HUDEP-2 (cell line): ENCODE measurements around the gene ANGPT4.

ENCODE experiments used
- DNase-seq, 76 experiments: peaks; one replicate each; lab custom pipeline; 2025; ENCODE audit not compliant: unreplicated experiment in 76 of 76; lab: John Stamatoyannopoulos, UW

Gene ANGPT4

DNA sequence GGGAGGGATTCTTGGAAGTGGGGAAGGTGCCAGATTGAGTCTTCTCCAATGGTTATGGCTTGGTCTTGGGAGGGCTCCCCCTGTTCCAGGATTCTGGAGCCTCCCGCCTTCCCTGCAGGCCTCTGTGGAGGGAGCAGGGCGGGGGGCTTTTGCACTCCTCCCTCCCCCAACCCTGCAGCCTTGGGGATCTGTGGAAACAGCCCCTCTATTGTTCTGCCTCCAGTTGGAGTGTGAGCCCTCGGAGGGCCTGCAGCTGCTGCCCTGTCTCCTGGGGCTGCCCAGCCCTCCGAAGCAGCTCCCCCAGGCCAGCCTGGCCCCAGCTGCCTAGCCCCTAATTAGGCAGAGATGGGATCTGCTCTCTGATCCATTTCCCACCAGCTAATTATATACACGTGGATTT is 67.9 kb downstream of the ANGPT4 start:
- DNase-seq, result no peak

DNA sequence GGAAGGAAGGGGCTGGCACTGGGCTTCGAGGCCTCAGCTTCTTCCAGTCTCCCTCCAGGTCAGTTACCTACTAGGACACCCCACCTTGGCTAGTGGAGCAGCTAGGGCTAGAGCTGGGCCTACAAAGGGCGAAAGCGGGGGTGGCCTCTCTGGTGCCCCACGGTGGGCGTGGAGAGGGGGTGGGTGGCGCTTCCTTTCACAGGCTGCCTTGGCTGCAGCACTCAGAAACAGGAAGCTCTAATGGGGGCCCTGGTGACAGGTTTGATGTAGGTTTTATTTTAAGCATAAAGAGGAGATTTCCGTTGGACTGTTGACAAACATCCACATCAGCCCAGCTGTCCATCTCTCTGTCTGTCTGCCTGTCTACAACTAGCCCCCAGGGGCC is 69.2 kb downstream of the ANGPT4 start:
- peak in 26 of 76 experiments; percentile 6 to 61 (median 30) for DNase-seq

DNA sequence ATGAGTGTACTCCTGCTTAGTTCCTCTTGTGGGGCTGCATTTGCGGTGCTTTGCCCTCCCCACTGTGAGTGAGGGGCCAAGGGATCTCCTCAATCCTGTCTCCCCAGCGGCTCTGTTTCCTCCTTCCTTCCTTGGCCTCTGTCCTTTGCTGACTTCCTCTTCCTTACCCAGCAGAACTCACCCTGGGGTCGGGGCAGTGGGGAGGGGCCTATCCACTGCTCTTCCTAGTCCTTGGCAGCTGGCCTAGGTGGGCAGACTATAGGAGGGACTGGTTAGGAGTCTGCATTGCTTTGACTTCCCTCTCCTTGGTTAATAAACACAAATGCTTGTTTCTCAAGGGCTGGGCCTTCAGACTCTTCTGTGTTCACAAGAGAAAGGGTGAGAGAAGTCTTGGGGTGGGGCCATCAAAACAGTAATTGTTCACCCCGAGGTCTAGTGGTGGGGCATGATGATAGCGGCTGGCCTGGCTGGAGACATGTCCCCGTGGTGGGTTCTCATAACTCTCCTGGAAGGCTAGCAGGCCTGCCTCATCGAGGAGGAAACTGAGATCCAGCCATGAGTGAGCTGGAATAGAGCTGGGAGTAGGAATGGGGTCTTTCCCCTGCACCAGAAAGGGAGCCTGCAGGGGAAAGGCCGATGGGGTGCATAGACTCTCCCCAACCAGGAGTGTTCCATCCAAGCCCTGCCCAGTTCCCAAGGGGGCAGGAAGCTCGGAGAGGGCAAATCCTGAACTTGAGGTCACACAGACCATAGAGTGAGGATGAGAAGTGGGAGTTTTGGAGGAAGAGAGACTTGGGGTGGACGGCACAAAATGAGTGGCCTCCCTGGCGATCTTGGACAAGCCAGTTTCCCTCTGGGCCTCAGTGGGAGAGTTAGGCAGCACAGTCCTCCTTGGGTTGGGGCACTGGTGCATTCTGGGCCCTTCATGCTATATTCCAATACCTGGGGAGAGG is 69.9 kb downstream of the ANGPT4 start:
- DNase-seq, result peak in 15 of 76 experiments; percentile 6 to 42 (median 19)

DNA sequence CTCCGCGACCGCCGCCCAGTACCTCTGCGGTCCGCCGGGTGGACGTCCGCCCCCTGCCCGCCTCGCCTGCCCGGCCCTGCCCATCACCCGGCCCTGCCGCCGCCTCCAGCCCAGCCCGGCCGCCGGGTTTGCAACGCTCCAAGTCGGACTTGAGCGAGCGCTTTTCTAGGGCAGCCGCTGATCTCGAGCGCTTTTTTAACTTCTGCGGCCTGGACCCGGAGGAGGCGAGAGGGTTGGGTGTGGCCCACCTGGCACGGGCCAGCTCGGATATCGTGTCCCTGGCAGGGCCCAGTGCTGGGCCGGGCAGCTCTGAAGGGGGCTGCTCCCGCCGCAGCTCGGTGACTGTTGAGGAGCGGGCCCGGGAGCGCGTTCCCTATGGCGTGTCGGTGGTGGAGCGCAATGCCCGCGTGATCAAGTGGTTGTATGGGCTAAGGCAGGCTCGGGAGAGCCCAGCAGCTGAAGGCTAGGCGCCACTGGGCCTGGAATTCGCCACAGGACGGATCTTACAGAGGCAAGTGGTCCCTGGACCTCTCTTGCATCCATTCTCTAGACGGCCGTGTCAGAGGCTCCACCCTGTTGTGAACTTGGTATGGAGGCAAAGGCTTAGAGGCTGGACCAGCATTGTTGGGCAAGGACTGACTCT is 70.8 kb downstream of the ANGPT4 start:
- DNase-seq, result peak in 37 of 76 experiments; percentile 4 to 50 (median 25)

DNA sequence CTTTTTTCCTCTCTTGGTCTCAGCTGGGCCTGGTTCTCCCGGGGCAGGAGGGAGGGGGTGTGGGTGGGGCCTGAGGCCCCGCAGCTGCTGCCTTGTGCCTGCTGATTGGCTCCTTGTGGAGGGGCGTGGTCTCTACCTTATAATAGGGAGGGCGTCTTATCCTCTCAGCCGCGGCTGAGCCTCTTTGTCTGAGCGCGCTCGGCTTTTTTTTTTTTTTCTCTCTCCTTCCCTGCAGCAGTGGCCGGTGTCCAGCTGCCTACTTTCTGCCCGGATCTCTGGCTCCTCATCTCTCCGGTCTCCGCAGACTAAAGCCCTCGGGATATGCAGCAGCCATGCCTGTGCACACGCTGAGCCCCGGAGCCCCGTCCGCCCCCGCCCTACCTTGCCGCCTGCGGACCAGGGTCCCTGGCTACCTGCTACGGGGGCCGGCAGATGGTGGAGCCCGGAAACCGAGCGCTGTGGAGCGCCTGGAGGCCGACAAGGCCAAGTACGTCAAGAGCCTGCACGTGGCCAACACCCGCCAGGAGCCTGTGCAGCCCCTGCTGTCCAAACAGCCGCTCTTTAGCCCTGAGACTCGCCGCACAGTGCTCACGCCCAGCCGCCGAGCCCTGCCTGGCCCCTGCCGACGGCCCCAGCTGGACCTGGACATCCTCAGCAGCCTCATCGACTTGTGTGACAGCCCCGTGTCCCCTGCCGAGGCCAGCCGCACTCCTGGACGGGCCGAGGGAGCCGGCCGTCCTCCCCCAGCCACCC is 71.5 kb downstream of the ANGPT4 start:
- DNase-seq, result peak in 74 of 76 experiments; percentile 36 to 98 (median 86)

DNA sequence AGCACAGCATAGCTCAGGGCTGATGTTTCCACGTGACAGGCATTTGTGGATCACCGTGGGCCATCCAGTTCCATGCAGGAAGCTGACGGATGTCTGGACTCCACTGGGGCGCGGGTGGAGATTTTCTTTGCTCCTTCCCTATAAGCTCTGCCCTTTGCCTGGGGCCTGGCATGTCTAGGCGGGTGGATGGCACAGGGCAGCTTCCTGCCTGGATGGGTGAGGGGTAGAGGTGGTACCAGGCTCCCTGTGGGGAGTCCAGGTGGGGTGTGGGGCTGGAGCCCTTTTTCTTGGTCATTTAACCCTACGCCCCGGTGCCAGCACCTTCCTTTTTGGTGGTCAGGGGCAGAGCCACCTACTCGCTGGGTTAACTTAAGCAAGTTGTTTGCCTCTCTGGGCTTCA is 72.2 kb downstream of the ANGPT4 start:
- no peak for DNase-seq

DNA sequence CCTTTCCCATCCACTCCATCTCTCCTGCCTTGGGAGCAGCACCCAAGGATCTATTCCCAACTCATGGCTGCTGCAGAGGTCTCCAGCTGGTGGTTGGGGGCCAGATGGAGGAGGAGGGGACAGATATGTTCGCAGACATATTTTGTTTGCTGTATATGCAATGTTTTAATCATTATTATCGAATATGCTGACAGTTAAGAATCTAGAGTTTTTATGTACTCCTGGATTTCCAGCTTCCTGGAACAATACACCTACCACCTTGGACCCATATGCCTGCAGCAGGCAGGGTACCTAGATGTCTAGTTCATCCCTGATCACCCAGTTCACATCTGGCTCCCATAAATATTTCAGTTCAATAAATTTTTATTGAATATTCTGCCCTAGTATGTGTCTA is 73.6 kb downstream of the ANGPT4 start:
- DNase-seq, result no peak

DNA sequence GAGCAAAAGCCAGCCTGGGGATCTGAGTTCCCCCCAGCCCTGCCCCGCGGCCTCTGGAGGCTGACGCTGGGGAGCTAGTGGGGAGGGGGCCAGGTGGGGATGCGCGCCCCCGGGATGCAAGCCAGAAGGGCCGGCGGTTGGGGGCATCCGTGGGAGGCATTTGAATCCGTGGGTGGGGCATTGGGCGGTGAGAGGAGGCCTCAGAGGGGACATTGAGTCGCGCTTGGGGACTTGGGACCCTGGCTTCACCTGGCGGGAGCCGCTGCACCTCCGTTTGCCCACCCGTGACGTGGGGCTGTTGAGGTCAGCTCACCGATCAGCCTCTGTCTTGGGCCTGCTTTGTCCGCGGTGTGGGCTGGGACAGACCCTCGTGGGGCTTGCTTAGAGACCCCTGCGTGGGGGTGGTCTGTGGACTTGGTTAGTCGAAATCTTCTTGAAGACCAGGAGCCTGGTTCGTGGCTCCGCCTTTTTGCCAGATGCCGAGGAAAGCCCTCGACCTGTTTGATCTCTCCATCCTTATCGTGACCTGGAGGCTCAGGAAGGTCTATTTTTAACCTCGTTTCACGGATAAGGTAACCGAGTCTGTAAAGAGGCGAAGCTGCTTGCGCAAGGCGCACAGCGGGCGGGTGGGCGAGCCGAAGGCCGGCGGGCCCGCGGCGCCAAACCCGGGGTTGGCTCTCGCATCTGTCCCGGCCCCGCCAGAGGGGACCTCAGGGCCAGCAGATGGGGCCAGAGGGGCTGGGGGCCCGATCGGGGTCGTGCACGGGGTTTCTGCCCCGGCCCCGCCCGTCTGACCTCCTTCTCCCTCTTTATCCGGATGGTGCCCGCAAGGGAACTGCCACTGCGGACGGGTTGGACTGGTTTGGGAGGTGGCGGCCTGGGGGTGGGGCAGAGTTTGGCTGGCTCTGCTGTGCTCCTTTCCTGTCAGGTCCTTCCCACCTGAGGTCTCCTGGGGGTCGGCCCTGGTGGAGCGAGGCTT is 74.3 kb downstream of the ANGPT4 start:
- no peak for DNase-seq

DNA sequence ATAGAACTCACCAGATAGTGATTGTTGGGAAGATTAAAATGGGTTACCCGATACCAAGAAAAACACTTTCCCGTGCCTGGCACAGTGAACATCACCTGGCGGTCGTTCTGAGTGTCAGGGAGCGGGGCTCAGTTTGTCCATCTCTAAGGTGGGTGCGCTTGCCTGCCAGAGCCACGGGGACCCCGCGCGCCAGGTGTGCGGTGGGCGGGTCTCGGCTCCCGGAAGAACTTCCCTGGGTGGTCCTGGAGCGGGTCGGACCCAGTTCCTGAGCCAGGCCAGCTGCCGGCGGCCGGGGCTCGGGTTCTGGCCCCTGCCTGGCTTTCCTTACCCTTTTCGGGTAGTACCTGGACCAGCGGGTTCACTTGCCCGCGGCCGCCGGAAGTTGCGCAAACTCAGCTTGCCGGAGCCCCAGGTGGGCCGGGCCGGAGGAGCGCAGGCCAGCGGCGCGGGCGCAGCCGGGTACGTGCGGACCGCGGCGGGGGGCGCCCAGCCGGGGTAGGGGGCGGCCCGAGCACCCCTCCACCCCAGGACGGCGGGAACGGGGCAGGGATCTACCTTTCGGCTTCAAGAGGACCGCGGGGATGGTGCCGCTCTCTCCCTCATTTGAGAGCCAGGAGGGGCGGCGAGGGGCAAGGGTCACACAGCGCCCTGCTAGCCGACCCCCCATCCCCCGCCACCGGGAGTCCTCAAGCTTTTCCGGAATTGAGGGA is 75.1 kb downstream of the ANGPT4 start:
- DNase-seq, result no peak

DNA sequence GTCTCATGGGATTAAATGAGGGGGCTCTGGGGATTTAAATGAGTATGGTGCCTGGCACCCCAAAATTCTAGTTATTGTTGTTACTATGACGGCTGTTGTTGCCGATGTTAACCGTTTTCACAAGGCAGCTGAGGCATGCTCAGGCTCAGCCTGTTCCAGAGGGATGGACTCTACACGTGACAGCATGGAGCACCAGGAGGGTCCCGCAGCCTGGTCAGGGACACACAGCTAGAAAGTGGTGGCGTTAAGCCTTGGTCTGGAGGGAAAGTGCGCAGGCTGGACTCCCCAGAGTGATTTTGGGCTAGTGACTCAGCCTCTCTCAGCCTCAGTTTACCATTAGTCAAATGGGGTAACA is 75.7 kb downstream of the ANGPT4 start:
- DNase-seq, result no peak

DNA sequence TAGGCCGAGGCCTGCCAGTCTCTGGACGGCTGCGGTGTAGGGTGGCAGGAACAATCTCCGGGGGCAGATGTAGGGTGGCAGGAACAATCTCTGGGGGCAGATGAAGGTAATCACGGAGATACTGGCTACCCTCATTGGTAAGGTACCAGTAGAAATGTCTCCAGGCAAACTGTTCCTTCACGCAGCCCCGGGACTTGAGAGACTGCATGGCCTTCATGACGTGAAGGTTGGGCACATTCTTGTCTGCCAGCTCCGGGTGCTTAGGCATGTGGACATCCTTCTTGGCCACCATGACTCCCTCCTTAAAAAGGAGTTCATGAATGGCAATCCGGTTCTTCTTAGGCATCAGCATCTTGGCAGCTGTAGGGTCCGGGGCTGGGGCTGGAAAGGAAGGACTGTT is 76.5 kb downstream of the ANGPT4 start:
- DNase-seq, result no peak

DNA sequence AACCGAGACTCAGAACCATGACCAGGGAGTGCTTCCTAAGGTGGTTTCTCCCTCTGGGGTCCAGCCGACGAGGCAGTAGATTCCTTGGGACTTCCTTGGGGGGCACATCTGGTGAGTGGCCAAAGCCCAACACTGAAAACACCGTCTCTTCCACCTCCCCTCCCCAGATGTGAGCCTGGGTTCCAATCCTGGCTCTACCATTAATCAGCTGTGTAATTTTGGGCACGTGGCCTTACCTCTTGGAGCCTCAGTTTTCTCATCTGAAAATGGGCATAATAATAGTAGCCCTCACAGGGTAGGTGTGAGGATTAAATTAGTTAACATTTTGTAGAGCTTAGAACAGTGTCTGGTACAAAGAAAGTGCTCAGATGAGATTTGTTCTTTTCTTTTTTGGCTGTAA is 77.1 kb downstream of the ANGPT4 start:
- DNase-seq, result no peak

DNA sequence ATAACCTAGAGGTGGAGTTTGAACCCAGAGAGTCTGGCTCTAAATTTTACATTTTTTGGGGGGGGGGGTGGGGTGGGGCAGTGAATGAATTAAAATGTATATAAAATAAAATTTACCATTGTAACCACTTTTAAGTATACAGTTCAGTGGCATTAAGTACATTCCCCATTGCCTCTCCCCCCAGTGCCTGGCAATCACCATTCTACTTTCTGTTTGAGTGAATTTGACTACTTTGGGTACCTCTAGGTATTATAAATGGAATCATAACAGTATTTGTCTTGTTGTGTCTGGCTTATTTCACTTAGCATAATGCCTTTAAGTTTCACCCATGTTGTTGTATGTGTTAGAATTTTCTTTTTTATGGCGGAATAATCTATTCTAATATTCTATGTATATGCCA is 79.9 kb downstream of the ANGPT4 start:
- DNase-seq, result no peak

DNA sequence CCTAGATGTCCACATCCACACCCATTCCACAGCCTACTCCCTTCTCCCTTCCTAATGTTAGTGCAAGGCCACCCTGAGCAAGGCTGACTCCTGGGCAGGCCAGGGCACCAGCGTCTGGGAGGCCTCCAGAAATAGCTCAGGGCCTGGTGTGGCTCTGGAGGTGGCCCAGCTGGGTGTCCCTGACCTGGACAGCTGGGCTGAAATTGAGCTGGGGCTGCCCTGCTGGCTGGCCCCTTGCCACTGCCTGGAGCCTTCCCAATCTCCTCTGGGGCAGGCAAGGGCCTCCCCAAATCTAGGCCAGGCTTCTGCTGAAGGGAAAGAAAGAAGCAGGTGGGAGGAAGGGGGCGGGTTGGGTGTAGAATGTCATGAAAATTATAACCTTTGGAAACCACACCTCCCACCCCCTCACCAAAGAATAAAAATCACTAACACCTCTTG is 80.5 kb downstream of the ANGPT4 start:
- peak in 34 of 76 experiments; percentile 5 to 60 (median 32) for DNase-seq

DNA sequence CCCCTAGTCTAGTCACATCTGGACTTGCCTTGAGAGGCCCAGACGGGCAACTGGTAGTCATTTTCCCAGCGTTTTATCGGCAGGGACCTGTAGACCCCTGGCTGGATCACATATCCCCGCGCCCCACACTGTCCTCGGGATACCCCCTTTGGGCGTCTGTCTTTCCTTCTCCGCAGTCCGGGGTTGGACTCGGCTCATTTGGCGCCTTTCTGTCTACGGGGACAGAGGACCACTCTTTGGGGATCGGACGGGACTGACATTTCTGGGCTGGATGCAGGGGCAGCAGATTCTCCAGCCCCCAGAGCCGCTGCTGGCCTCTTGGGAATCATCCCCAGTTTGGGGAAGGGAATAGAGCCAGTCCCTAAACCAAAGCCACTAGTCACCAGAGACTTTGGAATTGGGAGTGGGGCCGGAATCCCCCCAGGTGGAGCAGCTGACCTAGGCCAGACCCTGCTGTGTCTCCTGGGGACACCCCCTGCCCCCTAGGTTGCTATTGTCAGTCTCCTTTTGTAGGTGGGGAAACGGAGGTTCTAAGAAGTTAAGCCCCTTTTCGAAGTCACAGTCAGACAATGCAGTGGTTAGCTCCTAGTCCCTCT is 81.9 kb downstream of the ANGPT4 start:
- peak in 1 of 76 experiments; percentile 32 for DNase-seq

DNA sequence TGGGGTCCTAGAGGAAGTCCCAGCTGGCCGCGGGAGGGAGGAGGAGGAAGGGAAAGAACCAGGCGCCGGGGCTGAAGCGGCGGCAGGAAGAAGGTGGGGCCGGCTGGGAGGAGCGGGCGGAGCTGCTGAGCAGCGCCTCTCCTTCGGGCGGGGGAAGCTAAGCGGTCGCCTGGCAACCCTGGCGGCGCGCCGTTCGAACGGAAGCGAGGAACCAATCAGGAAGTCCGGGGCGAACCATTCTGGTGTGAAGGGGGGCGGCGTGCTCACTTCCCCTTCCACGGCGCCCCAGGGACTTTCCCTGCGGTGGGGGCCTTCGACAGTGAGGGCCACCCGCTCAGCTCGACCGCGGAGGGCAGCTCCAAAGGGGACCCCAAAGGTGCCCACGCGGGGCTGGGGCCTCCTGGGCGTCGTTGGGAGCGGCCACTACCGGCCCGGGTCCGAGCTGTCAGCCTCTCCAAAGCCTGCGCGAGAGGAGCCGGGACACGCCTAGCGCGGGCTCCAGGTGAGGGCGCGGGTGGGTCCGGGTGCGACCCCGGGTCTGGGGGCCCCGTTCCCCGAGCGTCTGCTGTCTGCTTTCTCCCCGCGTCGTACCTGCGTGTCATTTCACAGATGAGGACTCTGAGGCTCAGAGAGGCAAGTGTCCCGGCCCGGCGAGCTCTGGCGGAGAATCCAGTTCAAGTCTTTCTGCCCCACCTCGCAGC is 82.5 kb downstream of the ANGPT4 start, which contains the start of gene FAM110A:
FAM110A (plus strand) TSS at position 266 of the 701 bp plus-strand sequence. CDS start 11,090 bp downstream, outside the sequence.
- DNase-seq, result peak in 75 of 76 experiments; percentile 27 to 99 (median 90)

DNA sequence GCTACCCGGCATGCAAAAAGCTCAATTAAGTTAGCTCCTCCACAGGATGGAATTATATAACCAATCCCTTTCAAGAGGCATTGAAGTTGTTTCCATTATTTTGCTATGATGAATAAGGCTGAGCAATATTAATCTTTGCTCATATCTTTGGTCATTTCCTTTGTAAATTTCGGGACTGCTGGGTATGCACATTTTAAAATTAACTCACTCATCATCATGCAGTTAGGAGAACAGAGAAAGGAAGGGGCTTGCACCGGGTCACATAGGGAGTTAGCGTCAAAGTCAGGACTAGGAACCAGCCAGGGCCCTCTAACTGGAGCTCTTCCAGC is 83.0 kb downstream of the ANGPT4 start:
- no peak for DNase-seq

DNA sequence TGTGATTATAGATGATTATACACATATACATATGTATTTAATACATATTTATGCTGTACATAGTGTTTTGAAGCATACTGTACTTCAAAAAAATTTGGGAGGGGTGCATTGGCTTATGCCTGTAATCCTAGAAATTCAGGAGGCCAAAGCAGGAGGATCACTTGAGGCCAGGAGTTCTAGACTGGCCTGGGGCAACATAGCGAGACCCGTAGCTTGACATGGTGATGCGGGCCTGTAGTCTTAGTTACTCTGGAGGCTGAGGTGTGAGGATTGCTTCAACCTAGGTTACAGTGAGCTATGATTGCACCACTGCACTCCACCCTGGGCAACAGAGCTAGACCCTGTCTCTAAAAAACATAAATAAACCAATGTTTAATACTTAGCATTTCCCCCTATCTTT is 84.2 kb downstream of the ANGPT4 start:
- no peak for DNase-seq
